Central memory CD8-positive, alpha-beta T cell (primary cell): Measurements from ENCODE around the gene FAM193A.

ENCODE experiments used
- ATAC-seq: fragments of 150-1000 bp; cut with Tn5 transposase; replicated peaks from 2 replicates; pipeline ENCODE4 v1.10.0; 2022; ENCODE audit warnings: mild to moderate bottlenecking, moderate FRiP score, moderate number of reproducible peaks; ENCODE audit not compliant: poor library complexity, severe bottlenecking; ENCODE audit errors: extremely low read depth
- DNase-seq, 2 donors: peaks; one replicate each; pipeline ENCODE4 v3.0.0; 2021; ENCODE audit warnings: low spot score in 2 of 2
- H3K27ac Mint-ChIP-seq: one replicate; pipeline ENCODE4 v1.8.0; 2022; ENCODE audit warnings: low read depth, mild to moderate bottlenecking, moderate library complexity, mixed read lengths
- H3K27me3 Mint-ChIP-seq: one replicate; pipeline ENCODE4 v1.8.0; 2022; ENCODE audit warnings: mixed read lengths
- H3K36me3 Mint-ChIP-seq: one replicate; pipeline ENCODE4 v1.8.0; 2022; ENCODE audit warnings: mild to moderate bottlenecking, moderate library complexity, mixed read lengths; ENCODE audit not compliant: insufficient read depth
- H3K4me1 Mint-ChIP-seq: one replicate; pipeline ENCODE4 v1.8.0; 2022; ENCODE audit warnings: mixed read lengths
- H3K4me3 Mint-ChIP-seq: one replicate; pipeline ENCODE4 v1.8.0; 2022; ENCODE audit warnings: mild to moderate bottlenecking, moderate library complexity, mixed read lengths
- H3K9me3 Mint-ChIP-seq: one replicate; pipeline ENCODE4 v1.8.0; 2022; ENCODE audit warnings: mixed read lengths

Gene FAM193A

GRCh38 chr4:2698504-2698903, 162.1 kb downstream of the FAM193A start:
- peak overlapping the region; percentile 41 for H3K27ac Mint-ChIP-seq
- no peaks in the 10 kb centered on the region for H3K9me3 Mint-ChIP-seq
- DNase-seq (no peak), ATAC-seq (no peak)
- H3K4me3 Mint-ChIP-seq: no peak overlapping the region
- H3K36me3 Mint-ChIP-seq: peaks cover 72% of the 10 kb centered on the region
- peaks cover 6% of the 10 kb centered on the region for H3K4me1 Mint-ChIP-seq
- H3K27me3 Mint-ChIP-seq: no peaks in the 10 kb centered on the region

- Mint-ChIP-seq H3K27ac (peak overlapping the region; percentile 44), H3K4me1 (peaks cover 6% of the 10 kb centered on the region), H3K9me3 (no peaks in the 10 kb centered on the region), H3K36me3 (peaks cover 70% of the 10 kb centered on the region), H3K27me3 (no peaks in the 10 kb centered on the region), H3K4me3 (no peak overlapping the region)
- no peak for ATAC-seq
- no peak for DNase-seq
Observed at GRCh38 chr4:2698951-2699505, 162.6 kb downstream of the FAM193A start.

GRCh38 chr4:2699534-2699933, 163.1 kb downstream of the FAM193A start:
- H3K27me3 Mint-ChIP-seq: no peaks in the 10 kb centered on the region
- H3K4me1 Mint-ChIP-seq: peaks cover 6% of the 10 kb centered on the region
- no peak overlapping the region for H3K4me3 Mint-ChIP-seq
- DNase-seq (no peak), ATAC-seq (no peak)
- H3K36me3 Mint-ChIP-seq: peaks cover 72% of the 10 kb centered on the region
- H3K9me3 Mint-ChIP-seq: no peaks in the 10 kb centered on the region
- peak overlapping the region; percentile 44 for H3K27ac Mint-ChIP-seq

- H3K4me3 Mint-ChIP-seq: no peak overlapping the region
- peaks cover 6% of the 10 kb centered on the region for H3K4me1 Mint-ChIP-seq
- ATAC-seq (no peak), DNase-seq (no peak)
- H3K27ac Mint-ChIP-seq: no peak overlapping the region
- peaks cover 71% of the 10 kb centered on the region for H3K36me3 Mint-ChIP-seq
- H3K9me3 Mint-ChIP-seq: no peaks in the 10 kb centered on the region
- no peaks in the 10 kb centered on the region for H3K27me3 Mint-ChIP-seq
Observed at GRCh38 chr4:2700031-2700430, 163.6 kb downstream of the FAM193A start.

- no peak for DNase-seq
- no peak overlapping the region for H3K4me3 Mint-ChIP-seq
- H3K27me3 Mint-ChIP-seq: no peaks in the 10 kb centered on the region
- no peaks in the 10 kb centered on the region for H3K9me3 Mint-ChIP-seq
- peak overlapping the region; percentile 13 for H3K27ac Mint-ChIP-seq
- H3K36me3 Mint-ChIP-seq: peaks cover 63% of the 10 kb centered on the region
- ATAC-seq: no peak
- peaks cover 6% of the 10 kb centered on the region for H3K4me1 Mint-ChIP-seq
Observed at GRCh38 chr4:2702361-2702760, 165.9 kb downstream of the FAM193A start.

- H3K9me3 Mint-ChIP-seq: no peaks in the 10 kb centered on the region
- H3K27me3 Mint-ChIP-seq: no peaks in the 10 kb centered on the region
- peaks cover 6% of the 10 kb centered on the region for H3K4me1 Mint-ChIP-seq
- peaks cover 62% of the 10 kb centered on the region for H3K36me3 Mint-ChIP-seq
- H3K4me3 Mint-ChIP-seq: no peak overlapping the region
- ATAC-seq (no peak), DNase-seq (no peak)
- H3K27ac Mint-ChIP-seq: no peak overlapping the region
Observed at GRCh38 chr4:2702770-2703169, 166.3 kb downstream of the FAM193A start.

GRCh38 chr4:2712261-2712842, 175.9 kb downstream of the FAM193A start:
- no peaks in the 10 kb centered on the region for H3K9me3 Mint-ChIP-seq
- H3K27me3 Mint-ChIP-seq: no peaks in the 10 kb centered on the region
- peak overlapping the region; percentile 85 for H3K27ac Mint-ChIP-seq
- no peak for DNase-seq
- no peak overlapping the region for H3K4me3 Mint-ChIP-seq
- H3K4me1 Mint-ChIP-seq: peaks cover 28% of the 10 kb centered on the region
- peaks cover 29% of the 10 kb centered on the region for H3K36me3 Mint-ChIP-seq
- no peak for ATAC-seq

- peaks cover 35% of the 10 kb centered on the region for H3K36me3 Mint-ChIP-seq
Observed at GRCh38 chr4:2713337-2713736, 176.9 kb downstream of the FAM193A start.

GRCh38 chr4:2714061-2714770, 177.8 kb downstream of the FAM193A start:
- Mint-ChIP-seq H3K4me1 (peaks cover 28% of the 10 kb centered on the region), H3K27me3 (no peaks in the 10 kb centered on the region), H3K36me3 (peaks cover 42% of the 10 kb centered on the region), H3K4me3 (no peak overlapping the region), H3K9me3 (no peaks in the 10 kb centered on the region), H3K27ac (peak overlapping the region; percentile 87)
- ATAC-seq (peak; percentile 85), DNase-seq (peak in 1 of 2 donors; percentile 26)

More at GRCh38 chr4:2713337-2713736, 176.9 kb downstream of the FAM193A start:
- Mint-ChIP-seq H3K4me1 (peaks cover 28% of the 10 kb centered on the region), H3K9me3 (no peaks in the 10 kb centered on the region), H3K27ac (peak overlapping the region; percentile 87), H3K4me3 (no peak overlapping the region), H3K27me3 (no peaks in the 10 kb centered on the region)
- no peak for ATAC-seq
- no peak for DNase-seq

GRCh38 chr4:2714918-2715317, 178.5 kb downstream of the FAM193A start:
- ATAC-seq (no peak), DNase-seq (no peak)
- Mint-ChIP-seq H3K36me3 (peaks cover 45% of the 10 kb centered on the region), H3K27me3 (no peaks in the 10 kb centered on the region), H3K4me3 (no peak overlapping the region), H3K27ac (no peak overlapping the region), H3K9me3 (no peaks in the 10 kb centered on the region), H3K4me1 (peaks cover 28% of the 10 kb centered on the region)

GRCh38 chr4:2715426-2715825, 179.0 kb downstream of the FAM193A start:
- ATAC-seq (no peak), DNase-seq (no peak)
- Mint-ChIP-seq H3K27me3 (no peaks in the 10 kb centered on the region), H3K27ac (peak overlapping the region; percentile 16), H3K36me3 (peaks cover 48% of the 10 kb centered on the region), H3K9me3 (no peaks in the 10 kb centered on the region), H3K4me1 (peaks cover 28% of the 10 kb centered on the region), H3K4me3 (no peak overlapping the region)

GRCh38 chr4:2716236-2716635, 179.8 kb downstream of the FAM193A start:
- Mint-ChIP-seq H3K9me3 (no peaks in the 10 kb centered on the region), H3K27ac (no peak overlapping the region), H3K4me1 (peaks cover 28% of the 10 kb centered on the region), H3K36me3 (peaks cover 47% of the 10 kb centered on the region), H3K4me3 (no peak overlapping the region), H3K27me3 (no peaks in the 10 kb centered on the region)
- no peak for DNase-seq
- no peak for ATAC-seq

- no peaks in the 10 kb centered on the region for H3K27me3 Mint-ChIP-seq
- no peak overlapping the region for H3K27ac Mint-ChIP-seq
- H3K4me1 Mint-ChIP-seq: peaks cover 15% of the 10 kb centered on the region
- H3K9me3 Mint-ChIP-seq: no peaks in the 10 kb centered on the region
- H3K36me3 Mint-ChIP-seq: peaks cover 53% of the 10 kb centered on the region
- DNase-seq: no peak
- H3K4me3 Mint-ChIP-seq: no peak overlapping the region
- ATAC-seq: no peak
Observed at GRCh38 chr4:2721586-2721985, 185.1 kb downstream of the FAM193A start.
